NCI-H146 (cell line): ENCODE data around the gene RBMS1.

Experiments used
- DNase-seq: peaks from one replicate; lab custom pipeline; 2025; lab: John Stamatoyannopoulos, UW

The RBMS1 gene

GRCh38 chr2:160360089-160360757 lies 133.4 kb downstream of the RBMS1 start:
- no peak for DNase-seq

DNA sequence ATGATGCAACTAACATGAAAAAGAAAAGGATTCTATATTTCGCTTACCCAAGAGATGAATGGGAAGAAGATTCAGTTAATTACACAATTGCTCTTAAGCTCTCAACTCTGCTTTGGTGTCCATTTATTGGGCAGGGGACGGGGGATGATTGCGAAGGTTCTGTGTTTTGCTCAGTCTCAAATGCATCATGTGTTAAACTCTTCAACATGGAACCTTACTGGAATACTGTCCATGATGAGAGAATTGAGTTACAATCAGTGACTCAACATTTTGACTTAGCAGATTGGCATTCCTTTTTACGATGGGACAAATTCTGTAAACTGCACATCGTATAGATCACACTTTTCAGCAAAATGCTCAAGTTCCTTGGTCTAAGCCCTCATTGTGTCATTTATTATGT lies 135.6 kb downstream of the RBMS1 start:
- no peak for DNase-seq

- no peak for DNase-seq
Observed at GRCh38 chr2:160356485-160356884, 137.1 kb downstream of the RBMS1 start.

DNA sequence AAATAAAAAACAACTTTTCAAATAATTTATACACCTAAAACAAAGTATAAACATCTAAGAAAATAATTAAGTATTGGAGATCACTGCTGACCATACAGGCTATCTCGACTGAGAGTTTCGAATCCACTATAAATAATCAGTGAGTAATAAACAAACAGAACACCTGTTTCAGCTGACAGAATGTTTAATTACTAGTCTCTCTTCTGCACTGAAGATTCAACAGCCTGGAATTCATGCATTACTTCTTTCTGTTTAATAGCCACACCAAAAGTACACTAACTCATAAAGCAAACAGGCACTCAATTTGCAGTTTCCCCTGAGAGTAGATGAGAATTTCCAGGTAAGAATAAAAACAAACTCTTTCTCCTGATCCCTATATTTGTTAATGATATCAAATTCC lies 138.5 kb downstream of the RBMS1 start:
- DNase-seq: no peak

- no peak for DNase-seq
Observed at GRCh38 chr2:160354677-160355076, 138.9 kb downstream of the RBMS1 start.

GRCh38 chr2:160353813-160354212 lies 139.8 kb downstream of the RBMS1 start:
- no peak for DNase-seq

DNA sequence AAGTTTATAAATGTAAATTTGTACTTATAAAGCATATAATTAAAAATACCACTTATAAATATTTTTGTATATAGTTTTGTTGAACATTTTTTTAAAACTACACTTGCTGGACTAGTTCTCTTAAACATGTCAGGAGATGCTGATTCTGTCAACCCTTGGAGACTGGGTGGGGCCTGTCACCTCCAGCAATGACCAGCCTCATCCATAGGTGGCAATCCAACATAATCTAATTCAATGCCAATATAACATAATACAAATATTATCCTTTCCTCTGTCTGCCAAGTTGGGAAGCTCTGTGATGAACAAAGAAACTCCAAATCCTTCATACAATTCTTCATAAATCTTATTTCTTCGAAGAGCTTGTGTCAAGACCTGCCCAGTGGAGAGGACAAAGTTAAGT lies 140.4 kb downstream of the RBMS1 start:
- DNase-seq: no peak

- DNase-seq: no peak
Observed at GRCh38 chr2:160352500-160352899, 141.1 kb downstream of the RBMS1 start.

DNA sequence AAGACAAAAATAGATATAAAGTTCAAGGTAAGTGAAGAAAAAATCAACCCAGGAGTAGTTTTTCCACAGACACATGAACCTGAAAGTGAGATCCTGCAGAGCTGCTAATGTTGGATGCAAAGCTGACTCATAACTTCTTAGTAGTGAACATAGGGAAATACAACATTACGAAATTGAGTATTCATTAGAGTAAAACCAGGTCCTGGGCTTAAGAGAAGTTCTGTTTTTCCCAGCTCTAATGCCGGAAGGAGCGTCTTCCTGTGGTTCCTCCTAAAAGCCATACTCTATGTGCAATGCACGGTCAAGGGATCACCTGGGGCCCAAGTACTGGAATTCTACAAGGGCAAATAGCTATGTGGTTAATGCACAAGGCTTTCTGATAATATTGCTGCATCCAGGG lies 141.7 kb downstream of the RBMS1 start:
- no peak for DNase-seq

DNA sequence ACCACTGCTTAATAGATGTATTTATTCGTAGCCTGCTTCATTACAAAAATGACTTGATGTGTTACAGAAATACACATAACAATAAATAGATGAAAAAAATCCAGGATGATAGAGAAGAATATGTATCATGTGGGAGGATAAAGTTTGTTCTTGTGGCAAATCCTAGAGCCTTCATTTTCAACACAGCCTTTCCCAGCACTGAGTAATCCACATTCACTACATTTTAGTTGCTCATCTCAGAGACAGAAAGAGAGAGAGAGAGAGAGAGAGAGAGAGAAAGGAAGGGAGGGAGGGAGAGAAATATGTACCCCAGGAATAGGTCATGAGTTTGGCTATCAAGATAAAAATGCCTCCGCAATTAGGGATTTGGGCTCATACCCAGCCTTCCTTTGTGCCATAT lies 144.3 kb downstream of the RBMS1 start:
- no peak for DNase-seq

DNA sequence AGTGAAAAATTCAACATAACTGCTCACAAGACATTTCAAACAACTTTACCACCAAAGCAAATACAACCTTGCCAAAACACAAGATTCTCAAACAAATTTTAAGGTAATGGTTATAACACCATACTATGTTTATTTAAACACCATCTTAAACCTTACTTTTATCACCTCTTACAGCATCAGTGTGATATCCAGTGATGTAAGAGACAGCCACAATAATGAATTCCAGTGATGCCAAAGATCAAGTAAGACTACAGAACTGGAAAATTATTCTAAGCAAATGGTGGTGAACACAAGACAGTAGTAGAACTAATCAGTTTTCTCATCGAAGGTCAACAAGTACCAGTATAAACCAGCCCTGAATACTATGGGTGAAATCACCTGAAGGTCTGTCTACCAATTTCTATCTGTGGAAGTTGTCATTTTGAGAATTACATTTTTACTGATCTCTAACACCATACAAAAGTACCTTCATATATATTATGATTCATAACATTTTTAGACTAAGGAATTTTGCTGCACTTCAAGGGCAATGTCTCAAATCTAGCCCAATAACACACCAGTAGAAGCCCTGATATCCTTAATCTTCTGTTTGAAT lies 146.2 kb downstream of the RBMS1 start:
- DNase-seq: no peak

DNA sequence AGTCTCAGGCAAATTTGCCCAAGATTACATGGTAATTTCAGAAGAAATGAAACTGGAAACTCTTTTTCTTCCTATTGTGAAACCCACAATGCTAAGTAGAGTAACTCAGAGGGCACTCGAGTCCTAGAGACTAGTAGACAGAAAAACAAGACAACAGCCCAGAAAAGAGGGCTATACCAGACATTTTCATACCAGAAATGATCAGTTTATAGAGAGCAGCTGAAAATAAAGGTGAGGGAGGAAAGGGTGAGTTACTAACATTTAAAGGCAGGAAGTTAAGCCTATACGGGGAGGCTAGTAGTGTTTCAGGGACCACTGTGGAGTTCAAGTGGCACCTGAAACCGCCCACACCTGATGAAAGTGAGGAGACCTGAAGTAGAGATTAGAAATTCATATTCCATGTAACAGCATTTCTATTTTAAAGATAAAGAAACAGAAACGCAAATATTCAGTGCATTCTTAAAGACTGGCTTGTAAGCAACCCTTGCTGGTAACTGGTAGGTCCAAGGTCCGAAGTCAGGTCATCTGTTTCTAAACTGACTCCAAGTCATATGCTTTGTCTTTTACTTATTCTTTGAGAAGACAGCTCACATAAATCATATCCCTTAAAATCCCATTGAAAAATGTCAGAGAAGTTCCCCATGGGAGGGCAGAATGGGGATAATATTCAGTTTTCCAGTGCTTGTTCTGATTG lies 148.4 kb downstream of the RBMS1 start:
- DNase-seq: no peak

DNA sequence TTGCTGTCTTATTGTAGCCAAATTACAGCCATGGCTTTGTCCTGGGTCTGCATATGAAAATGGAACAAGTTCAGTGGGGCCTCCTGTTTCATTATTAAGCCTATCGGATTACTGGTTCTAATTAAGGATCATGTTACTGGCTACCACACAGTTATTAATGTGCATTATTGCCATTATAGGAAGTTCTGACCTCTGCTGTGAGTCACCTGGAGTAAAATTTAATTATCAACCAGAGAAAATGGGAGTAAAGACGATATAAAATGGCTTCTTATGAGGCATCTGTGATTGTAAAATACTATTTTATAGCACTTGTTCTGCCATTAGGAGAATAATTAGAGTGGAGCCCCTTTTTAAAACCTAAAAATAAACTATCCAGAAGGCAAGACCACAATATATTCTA lies 150.2 kb downstream of the RBMS1 start:
- no peak for DNase-seq

DNA sequence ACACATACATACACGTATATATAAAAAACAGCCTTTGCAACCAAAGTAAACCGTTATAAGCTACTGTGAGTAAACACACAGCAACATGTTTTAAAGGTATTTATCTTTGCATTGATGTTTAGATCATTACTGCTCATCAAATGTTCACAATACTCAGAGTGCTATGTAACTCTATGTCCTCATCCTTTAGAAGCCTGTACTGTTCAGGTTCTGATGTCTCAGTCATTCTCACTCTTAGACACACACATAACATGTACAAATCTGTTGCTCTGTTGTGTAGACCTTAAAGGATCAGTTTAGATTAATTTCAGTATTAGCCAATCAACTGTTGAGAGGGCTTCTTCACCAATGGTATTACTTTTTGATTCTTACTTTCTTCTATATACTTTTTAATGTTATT lies 153.9 kb downstream of the RBMS1 start:
- DNase-seq: no peak

GRCh38 chr2:160338901-160339685 lies 154.5 kb downstream of the RBMS1 start:
- no peak for DNase-seq

DNA sequence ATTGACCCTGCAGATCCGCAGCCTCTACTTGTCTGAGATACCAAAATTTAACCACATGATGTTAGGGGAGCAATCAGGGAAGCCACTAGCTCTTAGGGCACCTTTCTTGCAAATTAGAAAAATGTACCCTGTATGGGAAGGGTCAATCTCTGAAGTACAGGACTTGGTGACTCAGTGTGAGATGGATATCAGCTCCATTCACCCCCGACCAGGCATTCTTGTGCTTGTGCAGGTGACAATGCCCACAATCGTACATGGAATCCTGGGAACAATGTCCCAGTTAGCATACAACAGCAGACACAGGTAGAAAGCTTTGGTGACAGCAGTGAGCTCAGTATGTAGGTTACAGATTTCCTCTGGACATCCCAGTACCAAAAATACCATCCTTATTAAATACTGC lies 155.9 kb downstream of the RBMS1 start:
- no peak for DNase-seq

GRCh38 chr2:160336635-160337034 lies 157.0 kb downstream of the RBMS1 start:
- no peak for DNase-seq

DNA sequence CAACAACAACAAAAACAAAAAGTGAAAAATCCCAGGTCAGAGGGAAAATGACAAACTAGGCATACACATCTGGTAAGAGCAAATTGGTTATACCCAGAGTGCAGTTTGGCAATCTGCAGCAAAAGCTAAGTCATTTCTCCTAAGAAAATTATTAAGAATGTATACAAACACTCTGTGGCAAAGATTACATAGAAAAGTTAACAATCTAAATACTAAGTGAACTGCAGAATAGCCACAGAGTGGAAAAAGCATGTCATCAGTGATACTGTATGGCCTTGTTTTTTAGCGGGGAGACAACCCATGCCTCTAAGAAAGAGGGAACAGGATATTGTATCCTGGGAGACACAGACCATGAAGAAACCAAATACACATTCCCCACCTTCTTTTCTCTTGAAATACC lies 157.5 kb downstream of the RBMS1 start:
- DNase-seq: no peak

GRCh38 chr2:160335441-160335840 lies 158.2 kb downstream of the RBMS1 start:
- no peak for DNase-seq

DNA sequence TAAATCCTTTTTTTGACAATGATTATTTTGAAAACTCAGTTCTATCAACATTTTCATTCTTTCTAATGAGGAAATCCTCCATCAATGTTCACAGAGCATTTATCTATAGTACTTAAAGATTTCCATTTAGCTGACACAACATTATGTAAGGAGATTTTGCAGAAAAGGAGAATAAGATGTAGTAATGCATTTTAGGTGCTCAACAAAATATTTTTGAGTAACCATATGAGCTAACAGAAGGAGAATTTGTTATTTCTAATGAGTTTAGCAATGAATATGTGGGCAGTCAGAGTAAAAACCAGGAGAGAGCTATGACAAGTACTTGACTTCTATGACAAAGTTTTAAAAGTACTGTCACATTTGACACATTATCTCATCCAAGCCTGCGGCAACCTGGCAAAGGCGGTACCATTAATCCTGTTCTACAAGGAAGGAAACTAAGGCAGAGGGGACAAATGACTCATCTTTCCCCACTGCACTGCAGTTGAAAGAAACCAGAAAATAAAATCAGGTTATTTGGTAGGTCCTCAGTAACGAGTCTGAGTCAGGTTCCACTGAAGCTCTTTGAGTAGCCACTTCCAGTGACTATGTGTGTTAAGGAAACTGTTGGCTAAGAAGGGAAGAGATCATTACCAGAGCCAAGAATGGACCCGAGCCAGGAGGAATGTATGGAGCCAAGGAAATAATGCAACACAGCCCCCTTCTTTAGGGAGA lies 159.4 kb downstream of the RBMS1 start:
- DNase-seq: no peak

GRCh38 chr2:160333324-160334027 lies 160.1 kb downstream of the RBMS1 start:
- DNase-seq: no peak

DNA sequence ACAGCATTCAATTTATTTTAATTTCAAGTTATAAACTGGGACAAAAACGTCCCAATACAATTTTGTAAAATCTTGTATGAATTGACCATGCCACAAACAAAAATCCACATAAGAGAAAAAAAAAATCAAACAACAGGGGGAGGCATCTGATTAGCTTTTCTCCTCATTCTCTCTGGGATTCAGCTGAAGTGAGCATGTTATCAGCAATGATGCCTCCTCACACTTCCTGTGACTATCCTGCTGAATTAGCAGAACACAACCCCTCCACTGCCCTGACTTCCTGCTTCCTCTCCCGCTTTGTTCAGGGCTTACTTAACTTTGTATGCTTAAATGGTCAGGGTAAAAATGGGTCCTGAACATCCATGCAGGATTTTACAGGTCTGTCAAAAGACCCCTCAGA lies 161.3 kb downstream of the RBMS1 start:
- DNase-seq: no peak
